Ovary (tissue), 10 donors: ENCODE measurements around the gene SLC41A3. TPM values are rescaled to one million over a fixed set of nuclear protein-coding genes. Genes with fewer than 3 reads are reported as not detected.

Source experiments
- DNase-seq, 5 donors: peaks; one replicate each; pipeline ENCODE4 v3.0.0-alpha.2; 2019 to 2020
- H3K27ac ChIP-seq, 2 donors: fragments of 200-600 bp; one replicate each; pipeline versions ENCODE4 v1.5.1 to v1.8.0; 2019 to 2022
- H3K27me3 ChIP-seq: fragments of 200-600 bp; one replicate; pipeline ENCODE4 v1.8.0; 2022
- H3K36me3 ChIP-seq: fragments of 200-600 bp; sonication (generic); one replicate; pipeline ENCODE4 v1.5.1; 2019
- H3K4me1 ChIP-seq: one replicate; pipeline ENCODE4 v1.8.1; 2013; ENCODE audit warnings: mild to moderate bottlenecking, moderate library complexity; ENCODE audit not compliant: insufficient read depth
- H3K4me3 ChIP-seq: fragments of 200-600 bp; sonication (generic); one replicate; pipeline ENCODE4 v1.5.1; 2017
- H3K9me3 ChIP-seq, 2 donors: fragments of 200-600 bp in 1 of 2; sonication (generic) in 1 of 2; one replicate each; pipeline versions ENCODE4 v1.5.1 to v1.8.1; 2013 to 2019; ENCODE audit warnings: mild to moderate bottlenecking in 1 of 2, moderate library complexity in 1 of 2
- EP300 ChIP-seq: sonication (generic); formaldehyde crosslinking; IDR thresholded peaks from one replicate; pipeline ENCODE4 v1.6.1; 2017; ENCODE audit warnings: antibody characterized with exemption
- POLR2A ChIP-seq: fragments of 450-650 bp; IDR thresholded peaks from one replicate; pipeline ENCODE4 v1.6.1; 2017; ENCODE audit warnings: antibody characterized with exemption, mild to moderate bottlenecking, moderate library complexity
- WGBS, 3 donors: extraction: QIAGEN DNeasy Blood & Tissue Kit in 1 of 3; methylation state at CpG; one replicate each; pipeline versions ENCODE4 v1.1.5 to v1.1.7; 2013 to 2017; 5-methylcytosine and 5-hydroxymethylcytosine counted together
- intact Hi-C, 4 donors: fragments of 100-400 bp; cut with DNase I; formaldehyde crosslinking; loops; one replicate each; pipeline versions ENCODE4 v1.11.0 to v1.15.1; 2022 to 2023
- long read RNA-seq, 3 donors: library from polyadenylated mRNA in 2 of 3; unstranded in 2 of 3; transcript quantifications; one replicate each; pipeline ENCODE4 v2.0.0 and lab custom pipeline, GENCODE V29; 2021 to 2026
- polyA plus RNA-seq, 2 donors: library from polyadenylated mRNA; stranded (reverse); fragments of 200-250 nt in 1 of 2; fragments of 350-450 nt in 1 of 2; fragmentation: Illumina TruSeq in 1 of 2; extraction: RNeasy Lipid Tissue Mini Kit (QIAGEN cat#74804) in 1 of 2; gene quantifications; one replicate each; pipeline ENCODE4 v1.2.3, GENCODE V29; 2013 to 2014
- total RNA-seq, 7 donors: library from RNA; depleted of rRNA in 2 of 7; stranded (reverse); fragments of >200 nt in 2 of 7; fragmentation: NEBNext Ultra II Directional in 3 of 7; extraction: Animal tissue kit (Norgen Biotek cat#: 25700) in 3 of 7; gene quantifications; one replicate each; pipeline versions ENCODE4 v1.1.0 to v1.2.4, GENCODE V29; 2016 to 2023
- TF ChIP-seq, protein P1 (sequence below), 3 donors: fragments of 450-650 bp in 2 of 3; fragments of 200-600 bp in 1 of 3; IDR thresholded peaks; one replicate each; pipeline versions ENCODE4 v1.5.1 to v1.8.0; 2016 to 2022; ENCODE audit warnings: antibody characterized with exemption in 3 of 3, mild to moderate bottlenecking in 1 of 3
- donor health status: DM: no; HTN: no; CAD: no; lungs with moderate emphysema.
- donor health status: DM: no; HTN: no; CAD: no.
- donor health status: Bipolar disorder and iron deficiency.
- donor health status: DM: yes; HTN: yes; CAD: no.
- donor health status: DM: no; HTN: no; CAD: no.
- donor health status: DM: yes; HTN: yes; CAD: no.

Gene SLC41A3
- 100 to 1,000 TPM in 1 of 7 donors, 10 to 100 TPM in 6; 58.1 to 107 (median 85.9) TPM for total RNA-seq
- 10 to 100 TPM; 58.5 to 70.6 TPM for polyA plus RNA-seq
- long read RNA-seq, donor 1, transcript SLC41A3-201 (12 exons, 1,797 nt): minor isoform, 32 of 341 reads
- long read RNA-seq, donor 1, transcript SLC41A3-202 (11 exons, 1,705 nt): minor isoform, 8 of 341 reads
- long read RNA-seq, donor 1, transcript SLC41A3-203 (11 exons, 2,169 nt): major isoform, 165 of 341 reads
- long read RNA-seq, donor 1, partial matches to known transcripts: 106 of 341 reads
- long read RNA-seq, donor 1, other reads (novel, unspliced or antisense): 28 of 341 reads
- long read RNA-seq, donor 2, transcript SLC41A3-203 (11 exons, 2,169 nt): minor isoform, 7 of 29 reads
- long read RNA-seq, donor 2, transcript SLC41A3-208 (6 exons, 2,351 nt): major isoform, 13 of 29 reads
- long read RNA-seq, donor 2, partial matches to known transcripts: 6 of 29 reads
- long read RNA-seq, donor 2, other reads (novel, unspliced or antisense): 0 of 29 reads
- long read RNA-seq, donor 3, transcript SLC41A3-201 (12 exons, 1,797 nt): minor isoform, 6 of 131 reads
- long read RNA-seq, donor 3, transcript SLC41A3-203 (11 exons, 2,169 nt): major isoform, 64 of 131 reads
- long read RNA-seq, donor 3, partial matches to known transcripts: 30 of 131 reads
- long read RNA-seq, donor 3, other reads (novel, unspliced or antisense): 24 of 131 reads

- TF ChIP-seq, protein P1, sequence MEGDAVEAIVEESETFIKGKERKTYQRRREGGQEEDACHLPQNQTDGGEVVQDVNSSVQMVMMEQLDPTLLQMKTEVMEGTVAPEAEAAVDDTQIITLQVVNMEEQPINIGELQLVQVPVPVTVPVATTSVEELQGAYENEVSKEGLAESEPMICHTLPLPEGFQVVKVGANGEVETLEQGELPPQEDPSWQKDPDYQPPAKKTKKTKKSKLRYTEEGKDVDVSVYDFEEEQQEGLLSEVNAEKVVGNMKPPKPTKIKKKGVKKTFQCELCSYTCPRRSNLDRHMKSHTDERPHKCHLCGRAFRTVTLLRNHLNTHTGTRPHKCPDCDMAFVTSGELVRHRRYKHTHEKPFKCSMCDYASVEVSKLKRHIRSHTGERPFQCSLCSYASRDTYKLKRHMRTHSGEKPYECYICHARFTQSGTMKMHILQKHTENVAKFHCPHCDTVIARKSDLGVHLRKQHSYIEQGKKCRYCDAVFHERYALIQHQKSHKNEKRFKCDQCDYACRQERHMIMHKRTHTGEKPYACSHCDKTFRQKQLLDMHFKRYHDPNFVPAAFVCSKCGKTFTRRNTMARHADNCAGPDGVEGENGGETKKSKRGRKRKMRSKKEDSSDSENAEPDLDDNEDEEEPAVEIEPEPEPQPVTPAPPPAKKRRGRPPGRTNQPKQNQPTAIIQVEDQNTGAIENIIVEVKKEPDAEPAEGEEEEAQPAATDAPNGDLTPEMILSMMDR (IDR thresholded peaks at IDR 0.05): no peak
- no peak for TF ChIP-seq EP300
- TF ChIP-seq POLR2A: peak; percentile 53
- Histone ChIP-seq H3K9me3 (no peaks in the 10 kb centered on the region), H3K27me3 (no peaks in the 10 kb centered on the region), H3K36me3 (no peaks in the 10 kb centered on the region), H3K4me3 (peak within 1 kb of the TSS; percentile 88), H3K27ac (peak within 1 kb of the TSS; percentile 42 to 89), H3K4me1 (peaks cover 8% of the 10 kb centered on the region)
- DNase-seq: peak; percentile 85 to 90 (median 86)
- intact Hi-C loops: no loop called here
- WGBS, 3 donors: 0 to 1% (median 1%) methylated on average over 36 to 72 of the region's 72 CpGs
Observed at GRCh38 chr3:126083913-126084767, at the start of gene SLC41A3. TSS of gene SLC41A3 (minus strand) at chr3:126084124. CDS start at chr3:126068219, 15,905 bp downstream.

DNA sequence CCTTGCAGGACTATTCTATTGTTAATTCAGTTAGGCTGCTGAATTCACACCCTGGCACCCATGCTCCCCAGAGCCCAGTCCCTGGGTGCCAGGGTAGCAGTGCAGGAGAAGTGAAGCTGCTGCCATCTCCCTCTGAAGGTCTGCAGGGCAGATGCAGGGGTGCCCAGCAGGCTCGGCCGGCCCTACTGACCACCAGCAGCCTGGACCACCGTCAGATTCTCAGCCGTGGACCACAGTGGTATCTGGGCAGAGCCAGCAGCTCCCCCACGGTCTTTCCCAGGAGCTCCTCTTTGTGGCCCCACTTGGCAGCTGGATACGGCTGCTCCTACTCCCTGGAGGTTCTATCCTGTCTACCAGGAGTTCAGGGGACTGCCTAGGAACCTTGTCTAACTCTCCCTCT, 49.7 kb upstream of the SLC41A3 start:
- peak in 4 of 5 donors; percentile 7 to 25 (median 12) for DNase-seq
- WGBS, 3 donors: 51 to 58% (median 51%) methylated on average over 6 of the region's 6 CpGs
- intact Hi-C loops: loop anchor here (5.0 to 10.0 kb wide), 7 partner anchors 64 to 259 kb away; partner anchors contain the start of gene CFAP100 (in 1 of the 4)
- H3K4me3 ChIP-seq: no peak overlapping the region
- no peaks in the 10 kb centered on the region for H3K9me3 ChIP-seq
- no peaks in the 10 kb centered on the region for H3K36me3 ChIP-seq
- no peaks in the 10 kb centered on the region for H3K27me3 ChIP-seq
- H3K4me1 ChIP-seq: no peaks in the 10 kb centered on the region
- no peak overlapping the region for H3K27ac ChIP-seq
- TF ChIP-seq, protein P1 (IDR thresholded peaks at IDR 0.05): no peak
- TF ChIP-seq EP300: no peak
- no peak for TF ChIP-seq POLR2A

GRCh38 chr3:126132751-126133511, 49.0 kb upstream of the SLC41A3 start:
- TF ChIP-seq EP300 (no peak), POLR2A (no peak)
- TF ChIP-seq, protein P1 (IDR thresholded peaks at IDR 0.05): no peak
- DNase-seq: peak in 2 of 5 donors; percentile 1 to 10
- no peaks in the 10 kb centered on the region for H3K4me1 ChIP-seq
- 64 to 71% (median 65%) methylated on average over 14 of the region's 14 CpGs for WGBS, 3 donors
- no peaks in the 10 kb centered on the region for H3K27me3 ChIP-seq
- no peak overlapping the region for H3K27ac ChIP-seq
- no peaks in the 10 kb centered on the region for H3K36me3 ChIP-seq
- H3K4me3 ChIP-seq: no peak overlapping the region
- intact Hi-C loops: loop anchor here (5.0 to 10.0 kb wide), 7 partner anchors 64 to 259 kb away; partner anchors contain the start of gene CFAP100 (in 1 of the 4)
- H3K9me3 ChIP-seq: no peaks in the 10 kb centered on the region
